ENCODE measurements around the gene OSBPL6.

OSBPL6 gene

DNA sequence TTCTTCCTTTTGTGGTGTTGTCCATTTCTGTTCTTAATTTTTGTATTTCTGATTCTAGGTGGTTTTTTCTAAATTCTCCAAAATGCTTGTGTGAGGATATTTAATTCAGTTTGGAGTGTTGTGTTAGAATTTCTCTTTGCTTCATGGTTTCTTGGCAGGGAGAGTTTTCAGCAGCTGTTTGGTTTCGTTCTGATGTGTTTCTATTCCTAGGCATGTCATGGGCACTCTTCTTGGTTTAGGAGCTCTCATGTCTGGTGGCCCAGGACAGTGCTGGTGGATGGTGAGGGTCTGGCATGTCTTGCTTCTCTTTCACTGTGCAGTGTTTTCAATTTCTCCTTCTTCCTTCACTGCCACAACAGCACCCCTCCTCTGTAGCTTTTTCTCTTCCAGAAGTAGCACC, 52.9 kb downstream of the OSBPL6 start:
- no peaks in the 10 kb centered on the region for H3K36me3 ChIP-seq (ENCODE audit: control insufficient read depth, insufficient read depth, low read length)
- no peak for DNase-seq (ENCODE audit: extremely low read depth, insufficient read length)
- H3K27me3 ChIP-seq (replicated peaks; ENCODE audit: control insufficient read depth, insufficient read depth, low read length): no peaks in the 10 kb centered on the region; the same call in 1 of the 2 replicates
- H3K4me3 ChIP-seq (replicated peaks; ENCODE audit: low read depth, low read length): no peak overlapping the region
- TF ChIP-seq, protein P1, sequence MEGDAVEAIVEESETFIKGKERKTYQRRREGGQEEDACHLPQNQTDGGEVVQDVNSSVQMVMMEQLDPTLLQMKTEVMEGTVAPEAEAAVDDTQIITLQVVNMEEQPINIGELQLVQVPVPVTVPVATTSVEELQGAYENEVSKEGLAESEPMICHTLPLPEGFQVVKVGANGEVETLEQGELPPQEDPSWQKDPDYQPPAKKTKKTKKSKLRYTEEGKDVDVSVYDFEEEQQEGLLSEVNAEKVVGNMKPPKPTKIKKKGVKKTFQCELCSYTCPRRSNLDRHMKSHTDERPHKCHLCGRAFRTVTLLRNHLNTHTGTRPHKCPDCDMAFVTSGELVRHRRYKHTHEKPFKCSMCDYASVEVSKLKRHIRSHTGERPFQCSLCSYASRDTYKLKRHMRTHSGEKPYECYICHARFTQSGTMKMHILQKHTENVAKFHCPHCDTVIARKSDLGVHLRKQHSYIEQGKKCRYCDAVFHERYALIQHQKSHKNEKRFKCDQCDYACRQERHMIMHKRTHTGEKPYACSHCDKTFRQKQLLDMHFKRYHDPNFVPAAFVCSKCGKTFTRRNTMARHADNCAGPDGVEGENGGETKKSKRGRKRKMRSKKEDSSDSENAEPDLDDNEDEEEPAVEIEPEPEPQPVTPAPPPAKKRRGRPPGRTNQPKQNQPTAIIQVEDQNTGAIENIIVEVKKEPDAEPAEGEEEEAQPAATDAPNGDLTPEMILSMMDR (IDR thresholded peaks at IDR 0.05; ENCODE audit: insufficient read depth, low read length, poor library complexity, severe bottlenecking): no peak

DNA sequence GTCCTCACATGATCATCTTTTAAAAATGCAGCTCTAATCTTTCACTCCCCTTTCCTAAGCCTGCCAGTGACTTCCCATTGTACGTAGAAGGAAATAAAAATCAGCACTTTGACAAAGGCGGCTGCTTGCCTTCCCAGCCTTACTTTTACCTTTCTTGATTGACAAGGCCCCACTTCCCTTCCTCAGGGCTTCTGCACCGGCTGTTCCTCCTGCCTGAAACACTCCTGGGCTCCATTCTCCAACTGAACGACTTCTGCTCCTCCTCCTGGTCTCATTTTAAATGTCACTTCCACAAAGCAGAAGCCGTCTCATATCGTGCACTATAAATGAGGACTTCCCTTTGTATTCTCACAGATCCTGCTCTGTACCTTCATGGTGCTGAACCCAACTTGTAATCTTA, 56.1 kb downstream of the OSBPL6 start:
- TF ChIP-seq, protein P1 (IDR thresholded peaks at IDR 0.05; ENCODE audit: insufficient read depth, low read length, poor library complexity, severe bottlenecking): no peak

DNA sequence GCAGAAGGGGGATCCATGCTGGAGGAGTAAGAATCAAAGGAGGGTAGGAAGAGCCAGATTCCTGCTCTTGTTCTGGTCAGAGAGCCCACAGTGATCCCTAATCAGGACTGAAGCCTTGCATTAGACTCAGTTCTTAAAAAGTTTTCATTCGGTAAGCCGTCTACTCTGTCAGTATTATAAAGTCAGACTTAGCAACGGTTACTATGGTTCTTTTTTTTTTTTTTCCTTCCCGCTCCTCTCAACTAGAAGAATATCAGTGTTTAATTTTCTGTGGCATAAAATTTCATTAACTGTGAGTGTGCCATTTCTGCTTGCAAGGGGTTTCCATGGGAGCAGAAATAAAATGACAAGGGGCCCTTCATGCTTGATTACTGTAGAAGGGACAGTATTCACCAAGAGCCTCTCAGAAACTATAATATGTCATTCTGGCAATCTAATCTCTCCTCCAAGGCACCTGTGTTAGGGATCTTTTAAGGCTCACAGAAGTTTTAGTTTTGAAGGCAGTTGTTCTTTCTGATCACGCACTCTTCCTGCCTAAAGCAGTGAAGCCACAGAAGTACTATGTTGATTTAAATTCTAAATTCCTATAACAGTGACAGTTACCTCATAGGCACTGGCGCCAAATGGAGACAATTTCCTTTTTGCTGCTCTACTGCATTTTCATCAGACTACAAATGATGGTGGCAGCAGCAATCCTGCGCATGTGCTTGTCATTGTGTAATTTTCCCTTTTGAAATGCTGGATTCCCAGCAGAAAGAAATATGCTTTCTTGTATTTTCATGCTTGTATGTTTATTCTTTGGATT, 57.0 kb downstream of the OSBPL6 start:
- DNase-seq (ENCODE audit: extremely low read depth, insufficient read length): no peak
- Histone ChIP-seq H3K27me3 (replicated peaks; ENCODE audit: control insufficient read depth, insufficient read depth, low read length) (no peaks in the 10 kb centered on the region), H3K36me3 (ENCODE audit: control insufficient read depth, insufficient read depth, low read length) (no peaks in the 10 kb centered on the region), H3K4me3 (replicated peaks; ENCODE audit: low read depth, low read length) (no peak overlapping the region)
- TF ChIP-seq, protein P1 (IDR thresholded peaks at IDR 0.05; ENCODE audit: insufficient read depth, low read length, poor library complexity, severe bottlenecking): no peak

More for the DNA sequence above, 56.1 kb downstream of the OSBPL6 start:
- Histone ChIP-seq H3K27me3 (replicated peaks; ENCODE audit: control insufficient read depth, insufficient read depth, low read length) (no peaks in the 10 kb centered on the region), H3K36me3 (ENCODE audit: control insufficient read depth, insufficient read depth, low read length) (no peaks in the 10 kb centered on the region), H3K4me3 (replicated peaks; ENCODE audit: low read depth, low read length) (no peak overlapping the region)
- DNase-seq (ENCODE audit: extremely low read depth, insufficient read length): no peak

DNA sequence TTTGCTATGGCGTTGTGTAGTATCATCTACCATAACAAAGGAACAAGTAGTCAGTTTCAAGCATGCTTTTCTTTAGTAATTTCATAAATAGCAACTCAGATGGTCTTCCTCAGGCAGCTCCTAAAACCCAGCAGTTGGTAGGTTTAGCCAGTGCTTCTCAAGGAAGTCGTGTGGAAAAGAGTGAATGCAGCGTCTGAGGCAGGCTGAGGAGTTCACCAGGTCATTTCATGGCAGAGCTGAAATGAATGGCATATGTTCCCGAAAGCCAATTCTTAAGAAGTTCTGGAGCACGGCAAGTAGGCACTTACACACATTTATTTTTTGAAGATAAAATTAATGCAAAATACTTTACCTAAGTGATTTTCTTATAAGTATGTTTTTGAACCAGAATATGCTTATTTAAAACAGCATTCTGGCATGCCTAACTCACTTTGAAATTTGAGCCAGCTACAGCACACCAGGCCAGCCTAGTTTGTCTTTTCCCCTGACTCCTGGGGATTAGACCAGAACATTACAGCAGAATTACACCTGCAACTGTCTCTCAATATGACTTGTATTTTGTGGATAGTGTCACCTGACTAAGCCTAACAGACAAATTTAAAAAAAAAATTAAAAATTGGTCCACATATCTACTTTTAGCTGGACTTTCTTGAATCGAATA, 62.2 kb downstream of the OSBPL6 start:
- no peak overlapping the region for H3K4me3 ChIP-seq (replicated peaks; ENCODE audit: low read depth, low read length)
- no peaks in the 10 kb centered on the region for H3K36me3 ChIP-seq (ENCODE audit: control insufficient read depth, insufficient read depth, low read length)
- H3K27me3 ChIP-seq (replicated peaks; ENCODE audit: control insufficient read depth, insufficient read depth, low read length): no peaks in the 10 kb centered on the region
- TF ChIP-seq, protein P1 (IDR thresholded peaks at IDR 0.05; ENCODE audit: insufficient read depth, low read length, poor library complexity, severe bottlenecking): no peak
- DNase-seq (ENCODE audit: extremely low read depth, insufficient read length): no peak

DNA sequence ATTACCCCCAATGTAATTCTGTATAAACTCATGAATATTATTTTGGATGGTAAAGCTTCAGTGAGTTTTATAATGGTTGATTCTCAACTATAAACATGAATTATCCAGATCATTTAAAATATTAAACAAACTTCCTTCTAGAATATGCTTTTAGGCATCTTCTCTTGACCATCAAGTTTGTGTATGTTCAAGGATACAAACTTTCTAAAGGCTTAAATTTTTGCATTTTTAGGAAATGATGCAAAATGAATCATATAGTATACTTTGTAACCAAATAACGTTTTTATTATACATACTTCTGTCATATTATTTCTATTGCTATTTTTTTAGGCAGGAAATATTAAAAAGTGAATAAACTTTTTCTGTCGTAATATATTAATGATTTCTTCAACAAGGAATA, 62.8 kb downstream of the OSBPL6 start:
- H3K36me3 ChIP-seq (ENCODE audit: control insufficient read depth, insufficient read depth, low read length): no peaks in the 10 kb centered on the region
- DNase-seq (ENCODE audit: extremely low read depth, insufficient read length): no peak
- TF ChIP-seq, protein P1 (IDR thresholded peaks at IDR 0.05; ENCODE audit: insufficient read depth, low read length, poor library complexity, severe bottlenecking): no peak
- H3K4me3 ChIP-seq (replicated peaks; ENCODE audit: low read depth, low read length): no peak overlapping the region
- no peaks in the 10 kb centered on the region for H3K27me3 ChIP-seq (replicated peaks; ENCODE audit: control insufficient read depth, insufficient read depth, low read length)

Data from GM06990 (cell line).